ENCODE data around the gene APOO.

APOO gene

DNA sequence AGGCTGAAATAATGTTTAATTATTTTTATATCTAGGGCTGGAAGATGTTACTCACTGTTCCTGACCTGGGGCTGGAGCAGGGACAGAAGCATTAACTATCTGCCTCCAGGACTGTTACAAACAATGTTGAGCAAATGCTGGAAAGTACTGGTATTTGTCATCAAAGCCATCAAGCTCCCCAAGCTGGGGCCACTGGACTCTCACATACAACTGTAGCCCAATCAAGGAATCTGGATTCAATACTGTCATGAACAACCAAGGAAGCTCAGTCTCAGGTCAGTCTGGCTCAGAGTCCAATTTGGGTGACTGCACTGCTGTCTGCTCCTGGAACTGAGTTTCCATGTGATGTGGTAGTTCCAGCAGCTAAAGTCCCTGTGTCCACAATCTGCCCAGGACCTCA is 50.4 kb downstream of the APOO start:
- no peaks in the 10 kb centered on the region for H3K4me1 ChIP-seq
- no peaks in the 10 kb centered on the region for H3K9me3 ChIP-seq
- H3K27ac ChIP-seq = no peak overlapping the region
- no peaks in the 10 kb centered on the region for H3K27me3 ChIP-seq
- no peaks in the 10 kb centered on the region for H3K36me3 ChIP-seq
- TF ChIP-seq, protein P1, sequence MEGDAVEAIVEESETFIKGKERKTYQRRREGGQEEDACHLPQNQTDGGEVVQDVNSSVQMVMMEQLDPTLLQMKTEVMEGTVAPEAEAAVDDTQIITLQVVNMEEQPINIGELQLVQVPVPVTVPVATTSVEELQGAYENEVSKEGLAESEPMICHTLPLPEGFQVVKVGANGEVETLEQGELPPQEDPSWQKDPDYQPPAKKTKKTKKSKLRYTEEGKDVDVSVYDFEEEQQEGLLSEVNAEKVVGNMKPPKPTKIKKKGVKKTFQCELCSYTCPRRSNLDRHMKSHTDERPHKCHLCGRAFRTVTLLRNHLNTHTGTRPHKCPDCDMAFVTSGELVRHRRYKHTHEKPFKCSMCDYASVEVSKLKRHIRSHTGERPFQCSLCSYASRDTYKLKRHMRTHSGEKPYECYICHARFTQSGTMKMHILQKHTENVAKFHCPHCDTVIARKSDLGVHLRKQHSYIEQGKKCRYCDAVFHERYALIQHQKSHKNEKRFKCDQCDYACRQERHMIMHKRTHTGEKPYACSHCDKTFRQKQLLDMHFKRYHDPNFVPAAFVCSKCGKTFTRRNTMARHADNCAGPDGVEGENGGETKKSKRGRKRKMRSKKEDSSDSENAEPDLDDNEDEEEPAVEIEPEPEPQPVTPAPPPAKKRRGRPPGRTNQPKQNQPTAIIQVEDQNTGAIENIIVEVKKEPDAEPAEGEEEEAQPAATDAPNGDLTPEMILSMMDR (IDR thresholded peaks at IDR 0.05) = no peak
- intact Hi-C loops (cut with DNase I; ENCODE audit: low total_unique reads) = no loop called here
- H3K4me3 ChIP-seq = no peak overlapping the region
- no peak for DNase-seq

DNA sequence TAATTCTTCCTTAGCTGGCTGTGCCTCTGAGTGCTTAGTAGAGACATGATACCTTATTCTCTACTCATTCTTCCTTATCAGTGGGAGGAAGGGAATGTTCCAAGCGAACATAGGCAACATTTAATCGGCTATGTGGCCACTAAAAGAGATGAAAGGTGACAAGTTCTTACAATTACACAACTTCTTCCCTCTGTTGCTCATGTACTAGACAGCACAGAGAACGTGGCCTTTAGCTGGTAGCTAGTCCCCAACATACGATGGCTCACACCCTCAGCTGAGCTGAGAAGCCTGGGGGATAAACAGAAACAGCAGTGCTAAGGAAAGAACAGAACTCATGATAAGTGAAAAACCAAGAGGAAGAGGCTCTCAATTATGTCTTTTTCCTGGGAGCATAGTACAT is 52.2 kb downstream of the APOO start:
- Histone ChIP-seq H3K9me3 (no peaks in the 10 kb centered on the region), H3K36me3 (no peaks in the 10 kb centered on the region), H3K27me3 (no peaks in the 10 kb centered on the region), H3K27ac (no peak overlapping the region), H3K4me3 (no peak overlapping the region), H3K4me1 (no peaks in the 10 kb centered on the region)
- TF ChIP-seq, protein P1 (IDR thresholded peaks at IDR 0.05) = no peak
- DNase-seq = no peak
- intact Hi-C loops (cut with DNase I; ENCODE audit: low total_unique reads) = no loop called here

DNA sequence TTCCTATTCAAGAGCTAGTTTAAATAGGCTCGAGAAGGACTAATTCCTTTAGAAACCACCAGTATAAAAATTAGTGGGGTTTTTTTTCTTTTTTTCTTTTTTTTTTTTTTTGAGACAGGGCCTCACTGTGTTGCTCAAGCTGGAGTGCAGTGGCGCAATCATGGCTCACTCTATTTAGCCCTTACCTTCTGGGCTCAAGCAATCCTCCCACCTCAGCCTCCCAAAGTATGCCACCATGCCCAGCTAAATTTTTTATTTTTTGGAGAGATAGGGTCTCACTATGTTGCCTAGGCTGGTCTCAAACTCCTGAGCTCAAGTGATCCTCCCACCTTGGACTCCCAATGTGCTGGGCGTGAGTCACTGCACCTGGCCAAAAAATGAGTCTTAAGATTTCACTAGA is 52.8 kb downstream of the APOO start:
- no peak overlapping the region for H3K4me3 ChIP-seq
- no peak for DNase-seq
- H3K27me3 ChIP-seq = no peaks in the 10 kb centered on the region
- H3K4me1 ChIP-seq = no peaks in the 10 kb centered on the region
- no peaks in the 10 kb centered on the region for H3K36me3 ChIP-seq
- no peak overlapping the region for H3K27ac ChIP-seq
- intact Hi-C loops (cut with DNase I; ENCODE audit: low total_unique reads) = no loop called here
- no peaks in the 10 kb centered on the region for H3K9me3 ChIP-seq
- TF ChIP-seq, protein P1 (IDR thresholded peaks at IDR 0.05) = no peak

DNA sequence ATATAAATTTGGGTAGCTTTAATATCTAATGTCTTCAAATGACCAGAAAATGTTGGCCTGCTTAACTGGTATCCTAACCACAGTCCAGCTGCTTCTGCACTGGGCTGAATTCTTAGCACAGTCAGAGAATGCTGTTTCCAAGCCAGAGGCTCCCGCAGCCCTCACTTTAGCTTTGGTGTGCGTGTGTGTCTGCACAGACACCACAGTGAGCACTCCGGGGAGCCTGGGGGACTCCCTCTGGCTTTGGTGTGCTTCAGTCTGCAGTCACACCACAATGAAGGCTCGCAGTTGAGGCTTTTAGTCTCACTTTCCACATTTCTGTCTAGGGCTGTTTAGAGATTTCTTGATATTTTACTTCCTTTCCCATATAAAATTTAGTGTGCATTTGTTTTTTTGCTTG is 53.6 kb downstream of the APOO start:
- Histone ChIP-seq H3K4me1 (no peaks in the 10 kb centered on the region), H3K4me3 (no peak overlapping the region), H3K9me3 (no peaks in the 10 kb centered on the region), H3K27ac (no peak overlapping the region), H3K27me3 (no peaks in the 10 kb centered on the region), H3K36me3 (no peaks in the 10 kb centered on the region)
- intact Hi-C loops (cut with DNase I; ENCODE audit: low total_unique reads) = no loop called here
- TF ChIP-seq, protein P1 (IDR thresholded peaks at IDR 0.05) = no peak
- no peak for DNase-seq

DNA sequence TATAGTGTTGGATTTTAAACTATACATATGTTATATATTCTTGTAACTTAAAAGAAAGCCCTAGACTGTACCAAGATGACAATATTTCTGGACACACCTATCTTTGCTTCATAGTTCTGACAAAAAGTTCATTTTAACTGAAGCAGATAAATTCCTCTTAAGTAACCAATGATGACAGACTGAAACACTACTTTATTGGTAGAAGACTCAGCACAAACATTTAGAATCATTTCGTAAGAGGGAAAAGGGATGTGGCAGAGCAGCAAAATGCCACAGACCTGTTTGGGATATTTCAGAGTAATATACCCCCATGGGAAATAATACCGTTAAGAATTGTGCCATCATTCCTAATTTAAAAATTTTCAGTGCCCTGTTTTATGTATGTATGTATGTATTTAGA is 56.2 kb downstream of the APOO start:
- H3K4me1 ChIP-seq = no peaks in the 10 kb centered on the region
- intact Hi-C loops (cut with DNase I; ENCODE audit: low total_unique reads) = no loop called here
- H3K36me3 ChIP-seq = no peaks in the 10 kb centered on the region
- TF ChIP-seq, protein P1 (IDR thresholded peaks at IDR 0.05) = no peak
- no peak for DNase-seq
- H3K9me3 ChIP-seq = no peaks in the 10 kb centered on the region
- no peak overlapping the region for H3K4me3 ChIP-seq
- no peaks in the 10 kb centered on the region for H3K27me3 ChIP-seq
- no peak overlapping the region for H3K27ac ChIP-seq

DNA sequence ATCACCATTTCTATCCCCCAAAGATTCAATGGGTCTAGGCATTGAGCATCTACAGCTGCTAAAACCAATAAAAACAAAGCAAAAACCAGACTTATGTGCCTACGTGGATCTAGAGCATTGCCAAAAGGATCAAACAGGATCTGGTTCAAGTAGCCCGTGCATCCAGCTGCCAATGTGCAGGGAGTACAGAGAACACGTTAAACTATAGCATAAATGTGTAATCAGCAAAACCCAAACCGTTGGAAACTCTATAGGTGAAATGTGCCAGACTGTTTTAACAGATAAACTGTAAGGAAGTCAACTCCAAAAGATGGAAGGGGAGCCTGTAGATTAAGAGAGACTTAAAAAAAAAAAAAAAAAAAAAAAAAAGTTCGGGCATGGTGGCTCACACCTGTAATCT is 58.5 kb downstream of the APOO start:
- no peak for DNase-seq
- Histone ChIP-seq H3K9me3 (no peaks in the 10 kb centered on the region), H3K4me1 (no peaks in the 10 kb centered on the region), H3K4me3 (no peak overlapping the region), H3K27me3 (no peaks in the 10 kb centered on the region), H3K27ac (no peak overlapping the region), H3K36me3 (no peaks in the 10 kb centered on the region)
- intact Hi-C loops (cut with DNase I; ENCODE audit: low total_unique reads) = no loop called here
- TF ChIP-seq, protein P1 (IDR thresholded peaks at IDR 0.05) = no peak
